NCI-H1417 treated with DMSO at 0.1 percent for 48 hours (cell line): ENCODE measurements around the gene BBS12.
A peak's percentile ranks its signal among the peaks of the same experiment; 100 is the strongest.

Experiments used
- DNase-seq: peaks from one replicate; lab custom pipeline; 2025; lab: John Stamatoyannopoulos, UW

Gene BBS12

GRCh38 chr4:122732329-122733026 is at the start of gene BBS12:
Gene BBS12 (plus strand): TSS chr4:122732704. CDS start chr4:122741893, 9,189 bp downstream.
- DNase-seq, result peak; percentile 93

- no peak for DNase-seq
Observed at GRCh38 chr4:122686691-122687090, 45.8 kb upstream of the BBS12 start.

- no peak for DNase-seq
Observed at GRCh38 chr4:122687531-122688061, 44.9 kb upstream of the BBS12 start.

- no peak for DNase-seq
Observed at GRCh38 chr4:122688529-122689140, 43.9 kb upstream of the BBS12 start.

- no peak for DNase-seq
Observed at GRCh38 chr4:122689972-122690371, 42.5 kb upstream of the BBS12 start.

- DNase-seq, result no peak
Observed at GRCh38 chr4:122691988-122692387, 40.5 kb upstream of the BBS12 start.

- DNase-seq, result no peak
Observed at GRCh38 chr4:122692641-122693520, 39.6 kb upstream of the BBS12 start.

- no peak for DNase-seq
Observed at GRCh38 chr4:122695226-122695625, 37.3 kb upstream of the BBS12 start.

- DNase-seq, result no peak
Observed at GRCh38 chr4:122700178-122700725, 32.3 kb upstream of the BBS12 start.

GRCh38 chr4:122701061-122701460 is 31.4 kb upstream of the BBS12 start:
- no peak for DNase-seq

GRCh38 chr4:122701965-122702364 is 30.5 kb upstream of the BBS12 start:
- no peak for DNase-seq

- no peak for DNase-seq
Observed at GRCh38 chr4:122702939-122703338, 29.6 kb upstream of the BBS12 start.

GRCh38 chr4:122703868-122704267 is 28.6 kb upstream of the BBS12 start:
- no peak for DNase-seq

- no peak for DNase-seq
Observed at GRCh38 chr4:122705009-122705408, 27.5 kb upstream of the BBS12 start.

- no peak for DNase-seq
Observed at GRCh38 chr4:122705547-122706117, 26.9 kb upstream of the BBS12 start.

- no peak for DNase-seq
Observed at GRCh38 chr4:122706511-122706910, 26.0 kb upstream of the BBS12 start.

GRCh38 chr4:122707497-122707896 is 25.0 kb upstream of the BBS12 start:
- DNase-seq, result no peak

- DNase-seq, result no peak
Observed at GRCh38 chr4:122709236-122709635, 23.3 kb upstream of the BBS12 start.

GRCh38 chr4:122710434-122711308 is 21.8 kb upstream of the BBS12 start:
- no peak for DNase-seq

- no peak for DNase-seq
Observed at GRCh38 chr4:122711919-122712318, 20.6 kb upstream of the BBS12 start.

GRCh38 chr4:122712782-122713181 is 19.7 kb upstream of the BBS12 start:
- DNase-seq, result no peak
